ENCODE data around the gene TRMT1. TPM values are rescaled to one million over a fixed set of nuclear protein-coding genes. Genes with fewer than 3 reads are reported as not detected.

Gene TRMT1
- total RNA-seq, 1 experiment from 2014 or later, result 63.2 TPM

DNA sequence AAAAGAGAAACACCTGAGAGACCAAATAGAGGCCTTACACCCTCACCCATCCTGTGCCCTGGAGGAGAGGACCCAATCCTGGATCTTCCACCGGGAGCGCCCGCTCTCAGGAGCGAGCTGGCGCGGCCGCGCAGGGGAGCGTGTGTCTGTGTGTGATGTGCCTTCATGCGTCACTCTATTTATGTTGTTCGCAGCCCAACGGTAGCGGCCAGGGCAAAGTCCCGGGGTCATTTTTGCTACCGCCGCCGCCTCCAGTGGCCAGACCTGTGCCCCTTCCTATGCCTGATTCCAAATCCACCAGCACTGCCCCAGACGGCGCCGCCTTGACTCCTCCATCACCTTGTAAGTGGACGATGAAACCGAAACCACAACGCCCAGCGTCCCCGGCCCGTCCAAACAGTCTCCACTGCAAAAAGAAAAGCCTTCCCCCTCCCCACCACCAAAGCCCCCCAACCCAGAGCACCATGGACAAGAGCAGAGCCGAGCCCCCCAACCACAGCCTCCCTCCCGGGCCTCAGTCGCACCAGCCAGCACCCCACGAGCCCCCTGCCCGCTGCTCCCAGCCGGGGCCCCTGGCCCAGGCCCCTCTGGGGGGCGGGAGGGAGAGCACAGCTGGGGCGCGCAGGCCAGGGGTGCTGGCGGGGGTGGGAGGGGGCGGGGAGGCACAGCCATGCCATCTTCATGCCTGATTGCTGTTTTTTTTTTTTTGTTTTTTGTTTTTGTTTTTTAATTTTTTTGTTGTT, 28.6 kb downstream of the TRMT1 start:
- DNase-seq (ENCODE audit: unreplicated experiment), result no peak
- TF ChIP-seq, protein P1, sequence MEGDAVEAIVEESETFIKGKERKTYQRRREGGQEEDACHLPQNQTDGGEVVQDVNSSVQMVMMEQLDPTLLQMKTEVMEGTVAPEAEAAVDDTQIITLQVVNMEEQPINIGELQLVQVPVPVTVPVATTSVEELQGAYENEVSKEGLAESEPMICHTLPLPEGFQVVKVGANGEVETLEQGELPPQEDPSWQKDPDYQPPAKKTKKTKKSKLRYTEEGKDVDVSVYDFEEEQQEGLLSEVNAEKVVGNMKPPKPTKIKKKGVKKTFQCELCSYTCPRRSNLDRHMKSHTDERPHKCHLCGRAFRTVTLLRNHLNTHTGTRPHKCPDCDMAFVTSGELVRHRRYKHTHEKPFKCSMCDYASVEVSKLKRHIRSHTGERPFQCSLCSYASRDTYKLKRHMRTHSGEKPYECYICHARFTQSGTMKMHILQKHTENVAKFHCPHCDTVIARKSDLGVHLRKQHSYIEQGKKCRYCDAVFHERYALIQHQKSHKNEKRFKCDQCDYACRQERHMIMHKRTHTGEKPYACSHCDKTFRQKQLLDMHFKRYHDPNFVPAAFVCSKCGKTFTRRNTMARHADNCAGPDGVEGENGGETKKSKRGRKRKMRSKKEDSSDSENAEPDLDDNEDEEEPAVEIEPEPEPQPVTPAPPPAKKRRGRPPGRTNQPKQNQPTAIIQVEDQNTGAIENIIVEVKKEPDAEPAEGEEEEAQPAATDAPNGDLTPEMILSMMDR (IDR thresholded peaks at IDR 0.05; ENCODE audit: unreplicated experiment), result no peak
- no peaks in the 10 kb centered on the region for H3K27me3 Mint-ChIP-seq (ENCODE audit: insufficient read depth, unreplicated experiment)
- ChIA-PET POLR2A (no interaction called here), CTCF (no interaction called here)
- BruUV-seq (replicated peaks), result no TSS peak
- intact Hi-C loops (cut with micrococcal nuclease), result no loop called here
- H3K36me3 Mint-ChIP-seq (ENCODE audit: insufficient read depth, unreplicated experiment), result peaks cover 11% of the 10 kb centered on the region
- H3K9me3 Mint-ChIP-seq (ENCODE audit: unreplicated experiment), result no peaks in the 10 kb centered on the region
- H3K27ac Mint-ChIP-seq (ENCODE audit: low read depth, unreplicated experiment), result no peak overlapping the region
- H3K4me3 Mint-ChIP-seq (ENCODE audit: unreplicated experiment), result no peak overlapping the region
- no peaks in the 10 kb centered on the region for H3K4me1 Mint-ChIP-seq (ENCODE audit: insufficient read depth, unreplicated experiment)

DNA sequence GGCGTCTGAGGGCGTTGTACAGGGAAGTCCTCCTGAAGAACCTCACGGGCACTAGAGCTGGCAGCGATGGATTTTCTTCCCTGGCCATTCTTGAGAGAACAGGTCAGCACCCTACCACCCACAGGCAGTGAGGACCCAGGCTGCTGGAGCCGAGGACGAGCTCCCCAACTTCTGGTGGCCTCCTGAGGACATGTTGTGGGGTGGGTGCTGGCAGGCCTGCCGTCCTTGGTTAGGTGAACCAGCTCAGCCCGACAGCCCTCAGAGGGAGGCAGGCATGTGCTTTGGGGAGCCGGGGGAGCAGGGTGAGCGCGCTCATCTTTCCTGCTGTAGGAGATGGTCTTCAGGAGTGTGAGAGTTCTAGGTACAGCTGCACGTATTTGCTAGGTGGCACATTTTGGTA, 29.2 kb downstream of the TRMT1 start:
- no TSS peak for BruUV-seq (replicated peaks)
- no peak for DNase-seq (ENCODE audit: unreplicated experiment)
- H3K27me3 Mint-ChIP-seq (ENCODE audit: insufficient read depth, unreplicated experiment), result no peaks in the 10 kb centered on the region
- H3K36me3 Mint-ChIP-seq (ENCODE audit: insufficient read depth, unreplicated experiment), result peaks cover 11% of the 10 kb centered on the region
- no peaks in the 10 kb centered on the region for H3K9me3 Mint-ChIP-seq (ENCODE audit: unreplicated experiment)
- POLR2A ChIA-PET, result no interaction called here
- CTCF ChIA-PET, result interaction anchor here (0.6 kb wide), 1 partner anchor 344 kb away, joined by 3 read pairs; no protein-coding TSS in a partner anchor
- no peak overlapping the region for H3K4me3 Mint-ChIP-seq (ENCODE audit: unreplicated experiment)
- H3K4me1 Mint-ChIP-seq (ENCODE audit: insufficient read depth, unreplicated experiment), result no peaks in the 10 kb centered on the region
- intact Hi-C loops (cut with micrococcal nuclease), result no loop called here
- H3K27ac Mint-ChIP-seq (ENCODE audit: low read depth, unreplicated experiment), result no peak overlapping the region
- TF ChIP-seq, protein P1 (IDR thresholded peaks at IDR 0.05; ENCODE audit: unreplicated experiment), result no peak

DNA sequence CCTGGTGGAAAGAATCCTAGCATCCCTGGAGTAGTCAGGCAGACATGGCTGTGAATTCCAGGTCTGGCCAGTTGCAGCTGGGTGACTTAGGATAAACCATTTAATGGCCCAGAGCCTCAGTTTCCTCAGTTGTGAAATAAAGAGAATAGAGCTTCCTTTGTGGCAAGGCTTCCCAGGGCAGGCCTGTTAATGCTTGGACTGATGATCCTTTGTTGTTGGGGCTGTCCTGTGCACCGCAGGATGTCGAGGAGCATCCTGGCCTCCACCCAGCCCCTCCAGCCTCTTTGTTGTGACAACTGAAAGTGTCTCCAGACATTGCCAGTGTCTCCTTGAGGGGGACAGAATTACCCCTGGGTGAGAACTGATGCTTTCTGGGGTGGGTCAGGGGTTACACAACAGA, 30.2 kb downstream of the TRMT1 start:
- ChIA-PET CTCF (interaction anchor here (0.5 to 3.3 kb wide), 7 partner anchors 8 to 988 kb away, joined by 3 to 17 read pairs (median 3); no protein-coding TSS in a partner anchor), POLR2A (no interaction called here)
- no peak for DNase-seq (ENCODE audit: unreplicated experiment)
- intact Hi-C loops (cut with micrococcal nuclease), result no loop called here
- Mint-ChIP-seq H3K27ac (ENCODE audit: low read depth, unreplicated experiment) (no peak overlapping the region), H3K27me3 (ENCODE audit: insufficient read depth, unreplicated experiment) (no peaks in the 10 kb centered on the region), H3K4me3 (ENCODE audit: unreplicated experiment) (no peak overlapping the region), H3K36me3 (ENCODE audit: insufficient read depth, unreplicated experiment) (peaks cover 7% of the 10 kb centered on the region), H3K4me1 (ENCODE audit: insufficient read depth, unreplicated experiment) (no peaks in the 10 kb centered on the region), H3K9me3 (ENCODE audit: unreplicated experiment) (no peaks in the 10 kb centered on the region)
- no TSS peak for BruUV-seq (replicated peaks)
- TF ChIP-seq, protein P1 (IDR thresholded peaks at IDR 0.05; ENCODE audit: unreplicated experiment), result no peak

DNA sequence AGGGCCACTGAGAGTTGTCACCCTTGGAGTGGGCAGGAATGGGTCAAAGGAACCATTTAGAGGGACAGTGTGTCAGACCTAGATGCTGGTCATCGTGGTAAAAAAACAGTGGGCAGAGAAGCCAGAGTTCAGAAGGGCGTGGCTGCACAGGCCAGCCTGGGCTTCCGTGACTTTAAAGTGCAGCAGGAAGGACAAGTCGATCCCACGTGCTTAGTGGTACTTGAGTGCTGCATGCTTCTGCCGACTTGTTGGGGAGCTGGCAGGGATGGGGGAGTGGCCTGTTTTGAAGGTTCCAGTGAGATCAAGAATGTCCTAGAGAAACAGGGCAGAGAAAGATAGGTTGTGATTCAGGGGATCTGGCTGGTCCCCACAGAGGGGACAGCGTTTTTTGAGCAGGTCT, 30.9 kb downstream of the TRMT1 start:
- no peaks in the 10 kb centered on the region for H3K9me3 Mint-ChIP-seq (ENCODE audit: unreplicated experiment)
- POLR2A ChIA-PET, result no interaction called here
- TF ChIP-seq, protein P1 (IDR thresholded peaks at IDR 0.05; ENCODE audit: unreplicated experiment), result no peak
- H3K36me3 Mint-ChIP-seq (ENCODE audit: insufficient read depth, unreplicated experiment), result peaks cover 5% of the 10 kb centered on the region
- H3K27me3 Mint-ChIP-seq (ENCODE audit: insufficient read depth, unreplicated experiment), result no peaks in the 10 kb centered on the region
- BruUV-seq (replicated peaks), result no TSS peak
- no peak overlapping the region for H3K4me3 Mint-ChIP-seq (ENCODE audit: unreplicated experiment)
- H3K27ac Mint-ChIP-seq (ENCODE audit: low read depth, unreplicated experiment), result peak overlapping the region; percentile 70
- intact Hi-C loops (cut with micrococcal nuclease), result no loop called here
- CTCF ChIA-PET, result interaction anchor here (0.8 to 3.3 kb wide), 5 partner anchors 8 to 120 kb away, joined by 3 to 17 read pairs (median 5); no protein-coding TSS in a partner anchor
- no peaks in the 10 kb centered on the region for H3K4me1 Mint-ChIP-seq (ENCODE audit: insufficient read depth, unreplicated experiment)
- DNase-seq (ENCODE audit: unreplicated experiment), result no peak

Data from MCF 10A (cell line).